ENCODE results near the gene CLN6.
A peak's percentile ranks its signal among the peaks of the same experiment; 100 is the strongest.
"Not testable (repeated sequence)": the region's sequence is repeated elsewhere in the genome, so short reads cannot be mapped to it uniquely, and the experiment has no call there.

CLN6 gene

GRCh38 chr15:68252925-68253534 is 23.5 kb upstream of the CLN6 start:
- DNase-seq (ENCODE audit: low read depth): peak; percentile 83
- TF ChIP-seq, protein P1, sequence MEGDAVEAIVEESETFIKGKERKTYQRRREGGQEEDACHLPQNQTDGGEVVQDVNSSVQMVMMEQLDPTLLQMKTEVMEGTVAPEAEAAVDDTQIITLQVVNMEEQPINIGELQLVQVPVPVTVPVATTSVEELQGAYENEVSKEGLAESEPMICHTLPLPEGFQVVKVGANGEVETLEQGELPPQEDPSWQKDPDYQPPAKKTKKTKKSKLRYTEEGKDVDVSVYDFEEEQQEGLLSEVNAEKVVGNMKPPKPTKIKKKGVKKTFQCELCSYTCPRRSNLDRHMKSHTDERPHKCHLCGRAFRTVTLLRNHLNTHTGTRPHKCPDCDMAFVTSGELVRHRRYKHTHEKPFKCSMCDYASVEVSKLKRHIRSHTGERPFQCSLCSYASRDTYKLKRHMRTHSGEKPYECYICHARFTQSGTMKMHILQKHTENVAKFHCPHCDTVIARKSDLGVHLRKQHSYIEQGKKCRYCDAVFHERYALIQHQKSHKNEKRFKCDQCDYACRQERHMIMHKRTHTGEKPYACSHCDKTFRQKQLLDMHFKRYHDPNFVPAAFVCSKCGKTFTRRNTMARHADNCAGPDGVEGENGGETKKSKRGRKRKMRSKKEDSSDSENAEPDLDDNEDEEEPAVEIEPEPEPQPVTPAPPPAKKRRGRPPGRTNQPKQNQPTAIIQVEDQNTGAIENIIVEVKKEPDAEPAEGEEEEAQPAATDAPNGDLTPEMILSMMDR (IDR thresholded peaks at IDR 0.05; ENCODE audit: low read depth, low read length): peak; percentile 73
- TF ChIP-seq MYC (IDR thresholded peaks at IDR 0.05; ENCODE audit: low read depth, low read length): no peak
- TF ChIP-seq POLR2A (IDR thresholded peaks at IDR 0.05; ENCODE audit: extremely low read depth, insufficient read length): no peak
- TF ChIP-seq MAX (IDR thresholded peaks at IDR 0.05; ENCODE audit: low read depth, low read length): no peak
- H3K4me3 ChIP-seq (ENCODE audit: low read depth, low read length): no peak overlapping the region

GRCh38 chr15:68249058-68249713 is 19.7 kb upstream of the CLN6 start:
- TF ChIP-seq MYC (IDR thresholded peaks at IDR 0.05; ENCODE audit: low read depth, low read length) (no peak), MAX (IDR thresholded peaks at IDR 0.05; ENCODE audit: low read depth, low read length) (no peak), POLR2A (IDR thresholded peaks at IDR 0.05; ENCODE audit: extremely low read depth, insufficient read length) (no peak)
- TF ChIP-seq, protein P1 (IDR thresholded peaks at IDR 0.05; ENCODE audit: low read depth, low read length): no peak
- peak; percentile 40 for DNase-seq (ENCODE audit: low read depth)
- no peak overlapping the region for H3K4me3 ChIP-seq (ENCODE audit: low read depth, low read length)

DNA sequence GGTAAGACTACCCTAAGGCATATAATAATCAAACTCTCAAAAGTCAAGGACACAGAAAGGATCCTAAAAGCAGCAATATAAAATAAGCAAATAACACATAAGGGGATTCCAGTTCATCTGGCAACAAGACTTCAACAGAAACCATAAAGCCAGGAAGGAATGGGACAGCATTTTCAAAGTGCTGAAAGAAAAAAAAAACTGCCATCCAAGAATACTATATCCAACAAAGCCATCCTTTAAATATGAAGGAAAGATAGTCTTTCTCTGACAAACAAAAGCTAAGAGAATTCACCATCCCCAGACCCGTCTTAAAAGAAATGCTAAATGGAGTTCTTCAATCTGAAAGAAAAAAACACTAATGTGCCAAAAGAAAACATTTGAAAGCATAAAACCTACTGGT is 14.7 kb upstream of the CLN6 start:
- H3K4me3 ChIP-seq (ENCODE audit: low read depth, low read length): no peak overlapping the region
- DNase-seq (ENCODE audit: low read depth): no peak
- TF ChIP-seq POLR2A (IDR thresholded peaks at IDR 0.05; ENCODE audit: extremely low read depth, insufficient read length): no peak

GRCh38 chr15:68241088-68241935 is 11.8 kb upstream of the CLN6 start:
- no peak for DNase-seq (ENCODE audit: low read depth)
- TF ChIP-seq, protein P1 (IDR thresholded peaks at IDR 0.05; ENCODE audit: low read depth, low read length): no peak
- no peak for TF ChIP-seq MYC (IDR thresholded peaks at IDR 0.05; ENCODE audit: low read depth, low read length)
- TF ChIP-seq POLR2A (IDR thresholded peaks at IDR 0.05; ENCODE audit: extremely low read depth, insufficient read length): no peak
- no peak for TF ChIP-seq MAX (IDR thresholded peaks at IDR 0.05; ENCODE audit: low read depth, low read length)
- no peak overlapping the region for H3K4me3 ChIP-seq (ENCODE audit: low read depth, low read length)

DNA sequence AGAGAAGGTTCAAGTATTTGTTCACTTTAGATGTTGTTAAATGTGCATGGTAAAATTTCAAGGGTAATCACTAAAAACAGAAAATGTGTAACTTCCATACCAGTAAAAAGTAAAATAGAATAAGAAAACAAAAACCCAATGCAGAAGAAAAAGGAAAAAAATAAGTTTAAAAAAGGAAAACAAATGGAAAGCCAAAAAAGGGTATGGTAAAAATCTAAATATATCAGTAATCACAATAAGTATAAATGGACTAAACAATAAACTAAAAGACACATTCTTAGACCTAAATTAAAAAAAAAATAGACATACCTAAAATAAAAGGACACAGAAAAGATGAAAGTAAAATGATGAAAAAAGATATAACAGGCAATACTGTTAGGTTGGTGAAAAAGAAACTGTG is 9.5 kb upstream of the CLN6 start:
- TF ChIP-seq MYC (IDR thresholded peaks at IDR 0.05; ENCODE audit: low read depth, low read length) (no peak), MAX (IDR thresholded peaks at IDR 0.05; ENCODE audit: low read depth, low read length) (no peak), POLR2A (IDR thresholded peaks at IDR 0.05; ENCODE audit: extremely low read depth, insufficient read length) (no peak)
- TF ChIP-seq, protein P1 (IDR thresholded peaks at IDR 0.05; ENCODE audit: low read depth, low read length): no peak
- no peak overlapping the region for H3K4me3 ChIP-seq (ENCODE audit: low read depth, low read length)
- no peak for DNase-seq (ENCODE audit: low read depth)

DNA sequence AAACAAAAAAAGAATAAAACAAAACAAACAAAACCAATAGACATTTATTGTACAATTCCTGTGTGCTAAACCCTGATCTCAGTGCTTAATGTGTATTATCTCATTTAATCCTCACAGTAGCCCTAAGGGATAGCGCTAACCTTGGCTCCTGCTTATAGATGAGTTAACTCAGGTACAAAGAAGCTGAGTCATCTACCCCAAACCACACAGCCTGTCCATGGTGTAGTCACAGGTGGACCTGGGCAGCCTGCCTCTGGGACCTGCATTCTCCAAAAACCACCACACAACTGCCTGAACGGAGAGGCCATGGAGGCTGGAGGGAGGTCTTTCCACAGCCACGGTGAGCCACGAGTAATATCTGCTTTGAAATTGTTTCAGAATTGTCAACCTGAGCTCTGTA is 5.5 kb upstream of the CLN6 start:
- no peak for DNase-seq (ENCODE audit: low read depth)
- no peak overlapping the region for H3K4me3 ChIP-seq (ENCODE audit: low read depth, low read length)
- TF ChIP-seq POLR2A (IDR thresholded peaks at IDR 0.05; ENCODE audit: extremely low read depth, insufficient read length): no peak
- TF ChIP-seq MYC (IDR thresholded peaks at IDR 0.05; ENCODE audit: low read depth, low read length): no peak
- TF ChIP-seq MAX (IDR thresholded peaks at IDR 0.05; ENCODE audit: low read depth, low read length): no peak
- TF ChIP-seq, protein P1 (IDR thresholded peaks at IDR 0.05; ENCODE audit: low read depth, low read length): no peak

DNA sequence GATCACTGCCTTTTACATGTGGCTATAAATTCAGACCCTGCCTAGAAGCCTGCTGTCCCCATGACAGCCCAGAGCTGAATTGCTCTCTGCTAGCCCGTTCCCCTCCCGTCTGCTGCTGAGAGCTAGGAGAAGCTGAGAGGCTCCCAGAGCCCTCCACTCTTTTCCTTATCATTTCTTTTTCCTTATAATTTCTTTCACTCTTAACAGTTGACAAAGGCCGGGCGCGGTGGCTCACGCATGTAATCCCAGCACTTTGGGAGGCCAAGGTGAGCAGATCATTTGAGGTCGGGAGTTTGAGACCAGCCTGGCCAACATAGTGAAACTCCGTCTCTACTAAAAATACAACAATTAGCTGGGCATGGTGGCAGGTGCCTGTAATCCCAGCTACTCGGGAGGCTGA is 5.0 kb upstream of the CLN6 start:
- DNase-seq (ENCODE audit: low read depth); H3K4me3 ChIP-seq (ENCODE audit: low read depth, low read length): not testable (repeated sequence)
